Mesenchymal stem cell (in vitro differentiated cells and primary cell): ENCODE results near the gene MRPL3.

Source experiments
- DNase-seq: peaks from one replicate; pipeline ENCODE4 v3.0.0-alpha.2; 2013
- H2AFZ ChIP-seq: one replicate; pipeline ENCODE4 v1.6.1; 2013; ENCODE audit warnings: low read depth, mild to moderate bottlenecking, control low read depth, inconsistent platforms, low read length, moderate library complexity
- H2AK5ac ChIP-seq: 2 replicates; pipeline ENCODE4 v1.6.1; 2013; ENCODE audit warnings: low read length, moderate library complexity, mild to moderate bottlenecking, inconsistent platforms; ENCODE audit not compliant: severe bottlenecking
- H2BK120ac ChIP-seq: one replicate; pipeline ENCODE4 v1.6.1; 2013; ENCODE audit warnings: low read depth, mild to moderate bottlenecking, inconsistent platforms, low read length, moderate library complexity
- H2BK12ac ChIP-seq, 2 experiments: one replicate each; pipeline ENCODE4 v1.6.1; 2013; ENCODE audit warnings: inconsistent platforms in 2 of 2, low read length in 2 of 2, mild to moderate bottlenecking in 2 of 2, moderate library complexity in 2 of 2, control low read depth in 1 of 2
- H2BK15ac ChIP-seq: one replicate; pipeline ENCODE4 v1.6.1; 2013; ENCODE audit warnings: mild to moderate bottlenecking, low read depth, inconsistent platforms; ENCODE audit not compliant: poor library complexity, severe bottlenecking
- H2BK5ac ChIP-seq: 2 replicates; pipeline ENCODE4 v1.6.1; 2013; ENCODE audit warnings: low read depth, mild to moderate bottlenecking, low read length, control low read depth, inconsistent platforms; ENCODE audit not compliant: poor library complexity, severe bottlenecking
- H3K14ac ChIP-seq, 2 experiments: one replicate each; pipeline ENCODE4 v1.6.1; 2013; ENCODE audit warnings: inconsistent platforms in 2 of 2, low read length in 2 of 2, control low read depth in 1 of 2, mild to moderate bottlenecking in 1 of 2, moderate library complexity in 1 of 2
- H3K18ac ChIP-seq, 2 experiments: one replicate each; pipeline ENCODE4 v1.6.1; 2013; ENCODE audit warnings: inconsistent platforms in 2 of 2, low read length in 2 of 2, control low read depth in 1 of 2, low read depth in 1 of 2, mild to moderate bottlenecking in 1 of 2
- H3K23ac ChIP-seq, 2 experiments: one replicate each; pipeline ENCODE4 v1.6.1; 2013; ENCODE audit warnings: inconsistent platforms in 2 of 2, low read length in 2 of 2, mild to moderate bottlenecking in 2 of 2, moderate library complexity in 2 of 2, control low read depth in 1 of 2
- H3K27ac ChIP-seq: 2 replicates; pipeline ENCODE4 v1.5.1; 2013; ENCODE audit warnings: mild to moderate bottlenecking, moderate library complexity, low read length, control low read depth, inconsistent platforms; ENCODE audit not compliant: poor library complexity, severe bottlenecking
- H3K27me3 ChIP-seq, 2 experiments: 2 replicates each; pipeline versions ENCODE4 v1.6.1 to v1.7.0; 2013; ENCODE audit warnings: low read length in 2 of 2, mild to moderate bottlenecking in 2 of 2, moderate library complexity in 2 of 2, control low read depth in 1 of 2, inconsistent platforms in 1 of 2; ENCODE audit not compliant: control insufficient read depth in 1 of 2, insufficient read depth in 1 of 2
- H3K36me3 ChIP-seq, 2 experiments: 2 replicates each; pipeline versions ENCODE4 v1.6.1 to v1.7.0; 2013; ENCODE audit warnings: low read length in 2 of 2, control low read depth in 1 of 2, inconsistent platforms in 1 of 2, low read depth in 1 of 2, mild to moderate bottlenecking in 1 of 2; ENCODE audit not compliant: insufficient read depth in 2 of 2, control insufficient read depth in 1 of 2
- H3K4ac ChIP-seq, 2 experiments: one replicate each; pipeline ENCODE4 v1.6.1; 2013; ENCODE audit warnings: inconsistent platforms in 2 of 2, low read length in 2 of 2, mild to moderate bottlenecking in 2 of 2, moderate library complexity in 2 of 2, control low read depth in 1 of 2, low read depth in 1 of 2
- H3K4me1 ChIP-seq: 2 replicates; pipeline ENCODE4 v1.6.1; 2013; ENCODE audit warnings: low read depth, low read length, control low read depth; ENCODE audit not compliant: control insufficient read depth, insufficient read depth
- H3K4me2 ChIP-seq: 2 replicates; pipeline ENCODE4 v1.6.1; 2013; ENCODE audit warnings: low read length, mild to moderate bottlenecking, inconsistent platforms; ENCODE audit not compliant: poor library complexity, severe bottlenecking
- H3K4me3 ChIP-seq, 2 experiments: 2 replicates each; pipeline versions ENCODE4 v1.5.1 to v1.7.0; 2013; ENCODE audit warnings: low read length in 2 of 2, mild to moderate bottlenecking in 2 of 2, control low read depth in 1 of 2, low read depth in 1 of 2; ENCODE audit not compliant: insufficient read depth in 1 of 2
- H3K79me1 ChIP-seq: replicated peaks from 2 replicates; pipeline ENCODE4 v1.6.1; 2013; ENCODE audit warnings: mild to moderate bottlenecking, control low read depth, low read length, inconsistent platforms; ENCODE audit not compliant: poor library complexity, severe bottlenecking
- H3K9ac ChIP-seq: 2 replicates; pipeline ENCODE4 v1.7.0; 2013; ENCODE audit warnings: mild to moderate bottlenecking, low read length, moderate library complexity
- H3K9me3 ChIP-seq: 2 replicates; pipeline ENCODE4 v1.7.0; 2013; ENCODE audit warnings: mild to moderate bottlenecking, low read length; ENCODE audit not compliant: control insufficient read depth
- H4K8ac ChIP-seq: one replicate; pipeline ENCODE4 v1.6.1; 2013; ENCODE audit warnings: inconsistent platforms, mild to moderate bottlenecking, low read length, moderate library complexity
- H4K91ac ChIP-seq: one replicate; pipeline ENCODE4 v1.6.1; 2013; ENCODE audit warnings: mild to moderate bottlenecking, low read length, inconsistent platforms
- WGBS: methylation state at CpG from one replicate; pipeline ENCODE4 v1.1.7; 2013; ENCODE audit warnings: mixed read lengths; 5-methylcytosine and 5-hydroxymethylcytosine counted together

The MRPL3 gene

GRCh38 chr3:131541288-131541687 is 38.5 kb upstream of the MRPL3 start:
- no peak overlapping the region for H3K4me2 ChIP-seq
- no peak overlapping the region for H2BK12ac ChIP-seq
- no peak overlapping the region for H2BK5ac ChIP-seq
- H2AK5ac ChIP-seq: no peak overlapping the region
- H3K23ac ChIP-seq: no peak overlapping the region
- H2BK120ac ChIP-seq: no peak overlapping the region
- WGBS: 80% methylated on average over 1 of the region's 1 CpG
- no peak overlapping the region for H3K4me3 ChIP-seq
- no peak overlapping the region for H2BK15ac ChIP-seq
- no peaks in the 10 kb centered on the region for H3K9me3 ChIP-seq
- H3K14ac ChIP-seq: no peak overlapping the region
- no peak overlapping the region for H2AFZ ChIP-seq
- no peak overlapping the region for H3K18ac ChIP-seq
- H3K27me3 ChIP-seq: no peaks in the 10 kb centered on the region
- H3K27ac ChIP-seq: peak overlapping the region; percentile 76
- no peak overlapping the region for H4K91ac ChIP-seq
- no peaks in the 10 kb centered on the region for H3K36me3 ChIP-seq
- H3K79me1 ChIP-seq: no peaks in the 10 kb centered on the region
- H3K4me1 ChIP-seq: peaks cover 8% of the 10 kb centered on the region
- H3K4ac ChIP-seq: no peak overlapping the region
- H4K8ac ChIP-seq: no peak overlapping the region
- no peak overlapping the region for H3K9ac ChIP-seq
- no peak for DNase-seq

DNA sequence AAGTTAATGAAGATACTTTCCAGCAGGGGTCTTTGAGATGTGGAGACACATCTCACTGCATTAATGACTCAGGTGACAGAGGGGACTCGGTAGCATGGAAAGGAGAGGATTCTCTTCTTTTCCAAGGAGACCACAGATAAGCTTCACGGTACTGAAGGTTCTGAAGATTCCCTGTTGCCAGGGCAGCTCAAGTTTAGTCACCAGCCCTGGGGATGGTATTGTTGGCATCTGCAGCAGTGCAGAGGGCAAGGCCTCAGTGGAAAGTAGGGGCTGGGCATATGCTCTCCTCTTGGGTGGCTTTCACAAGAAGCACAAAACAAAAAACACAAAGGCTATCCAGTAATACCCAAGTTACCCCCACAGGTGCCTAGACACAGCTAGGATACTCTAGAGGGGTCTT is 38.0 kb upstream of the MRPL3 start:
- no peak overlapping the region for H2BK12ac ChIP-seq
- H3K36me3 ChIP-seq: no peaks in the 10 kb centered on the region
- no peaks in the 10 kb centered on the region for H3K27me3 ChIP-seq
- no peak overlapping the region for H3K4me2 ChIP-seq
- DNase-seq: no peak
- no peak overlapping the region for H3K9ac ChIP-seq
- H2AK5ac ChIP-seq: peak overlapping the region; percentile 23
- no peak overlapping the region for H2BK5ac ChIP-seq
- no peak overlapping the region for H2AFZ ChIP-seq
- no peak overlapping the region for H3K14ac ChIP-seq
- H2BK15ac ChIP-seq: no peak overlapping the region
- H4K91ac ChIP-seq: no peak overlapping the region
- H3K18ac ChIP-seq: no peak overlapping the region
- H4K8ac ChIP-seq: no peak overlapping the region
- H3K4me3 ChIP-seq: no peak overlapping the region
- no peaks in the 10 kb centered on the region for H3K9me3 ChIP-seq
- H3K27ac ChIP-seq: peak overlapping the region; percentile 76
- WGBS: 90% methylated on average over 2 of the region's 2 CpGs
- no peak overlapping the region for H3K23ac ChIP-seq
- H3K79me1 ChIP-seq: no peaks in the 10 kb centered on the region
- no peak overlapping the region for H2BK120ac ChIP-seq
- no peak overlapping the region for H3K4ac ChIP-seq
- H3K4me1 ChIP-seq: peaks cover 8% of the 10 kb centered on the region

GRCh38 chr3:131540143-131540542 is 37.4 kb upstream of the MRPL3 start:
- DNase-seq: no peak
- no peak overlapping the region for H2BK120ac ChIP-seq

DNA sequence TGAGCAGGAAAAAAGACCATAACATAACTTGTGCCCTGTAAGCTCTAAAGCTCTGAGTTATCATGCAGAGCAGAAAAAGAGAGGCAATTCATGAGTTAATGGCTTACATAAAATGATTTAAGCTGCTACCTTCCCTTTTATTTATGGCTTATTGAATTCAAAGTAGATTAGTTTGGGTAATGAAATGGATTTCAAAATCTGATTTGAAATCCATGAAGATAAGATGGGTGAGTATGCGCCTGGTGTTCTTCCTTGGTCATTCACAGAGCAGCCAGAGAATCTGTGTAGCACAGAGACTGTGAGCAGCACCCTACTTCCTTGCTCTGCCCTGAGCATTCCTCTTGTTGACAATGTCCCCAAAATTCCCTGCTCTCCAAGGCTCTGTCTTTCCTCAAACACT is 36.2 kb upstream of the MRPL3 start:
- Histone ChIP-seq H3K36me3 (no peaks in the 10 kb centered on the region), H3K4me1 (peaks cover 8% of the 10 kb centered on the region), H4K91ac (no peak overlapping the region), H3K27me3 (peaks cover 0 to 3% of the 10 kb centered on the region in 2 experiments), H2BK5ac (no peak overlapping the region), H3K79me1 (no peaks in the 10 kb centered on the region), H3K4me2 (no peak overlapping the region), H2AFZ (no peak overlapping the region), H3K27ac (peak overlapping the region; percentile 76), H2BK15ac (no peak overlapping the region), H4K8ac (no peak overlapping the region), H3K9me3 (no peaks in the 10 kb centered on the region), H3K4ac (no peak overlapping the region), H3K9ac (no peak overlapping the region), H2BK12ac (no peak overlapping the region), H3K18ac (no peak overlapping the region), H2BK120ac (no peak overlapping the region), H3K4me3 (no peak overlapping the region), H3K14ac (no peak overlapping the region), H3K23ac (no peak overlapping the region), H2AK5ac (no peak overlapping the region)
- 100% methylated on average over 1 of the region's 1 CpG for WGBS
- no peak for DNase-seq

More at GRCh38 chr3:131540143-131540542, 37.4 kb upstream of the MRPL3 start:
- Histone ChIP-seq H4K91ac (no peak overlapping the region), H3K4me3 (no peak overlapping the region), H3K27me3 (no peaks in the 10 kb centered on the region), H3K18ac (no peak overlapping the region), H3K36me3 (no peaks in the 10 kb centered on the region), H3K23ac (no peak overlapping the region), H3K79me1 (no peaks in the 10 kb centered on the region), H3K14ac (no peak overlapping the region), H4K8ac (no peak overlapping the region), H3K4me1 (peaks cover 8% of the 10 kb centered on the region), H3K4me2 (no peak overlapping the region), H2BK12ac (no peak overlapping the region), H2AFZ (no peak overlapping the region), H3K9me3 (no peaks in the 10 kb centered on the region), H2AK5ac (no peak overlapping the region), H3K4ac (no peak overlapping the region), H2BK15ac (no peak overlapping the region), H2BK5ac (peak overlapping the region; percentile 15), H3K27ac (peak overlapping the region; percentile 76), H3K9ac (no peak overlapping the region)
